Colon (tissue), 2 donors: ENCODE measurements around the gene CLDN11.

Source experiments
- FAIRE-seq: peaks from 2 replicates; lab custom pipeline; 2012; peaks lifted over from hg19 to GRCh38; lab: Jason Lieb, UNC
- donor health status: control.
- donor health status: control.

The CLDN11 gene

GRCh38 chr3:170418422-170419398 is at the start of gene CLDN11:
CLDN11 (plus strand) TSS chr3:170418868; CDS start chr3:170419067, 199 bp downstream.
- no peak for FAIRE-seq

GRCh38 chr3:170368921-170369320 is 49.7 kb upstream of the CLDN11 start:
- no peak for FAIRE-seq

GRCh38 chr3:170372190-170372879 is 46.3 kb upstream of the CLDN11 start:
- FAIRE-seq, result no peak

GRCh38 chr3:170383567-170383966 is 35.1 kb upstream of the CLDN11 start:
- FAIRE-seq, result no peak

- no peak for FAIRE-seq
Observed at GRCh38 chr3:170386468-170386867, 32.2 kb upstream of the CLDN11 start.

GRCh38 chr3:170387950-170388349 is 30.7 kb upstream of the CLDN11 start:
- FAIRE-seq, result no peak

GRCh38 chr3:170391108-170391507 is 27.6 kb upstream of the CLDN11 start:
- no peak for FAIRE-seq

- FAIRE-seq, result no peak
Observed at GRCh38 chr3:170397685-170398084, 21.0 kb upstream of the CLDN11 start.

GRCh38 chr3:170405101-170405500 is 13.6 kb upstream of the CLDN11 start:
- FAIRE-seq, result no peak

GRCh38 chr3:170410428-170411029 is 8.1 kb upstream of the CLDN11 start:
- no peak for FAIRE-seq

- no peak for FAIRE-seq
Observed at GRCh38 chr3:170413291-170413690, 5.4 kb upstream of the CLDN11 start.

GRCh38 chr3:170414202-170414663 is 4.4 kb upstream of the CLDN11 start:
- FAIRE-seq, result no peak

GRCh38 chr3:170417090-170417489 is 1.6 kb upstream of the CLDN11 start:
- FAIRE-seq, result no peak

GRCh38 chr3:170419557-170420087 is 954 bp downstream of the CLDN11 start:
- no peak for FAIRE-seq

- no peak for FAIRE-seq
Observed at GRCh38 chr3:170420307-170420821, 1.7 kb downstream of the CLDN11 start.

- no peak for FAIRE-seq
Observed at GRCh38 chr3:170421111-170421641, 2.5 kb downstream of the CLDN11 start.

GRCh38 chr3:170421758-170422157 is 3.1 kb downstream of the CLDN11 start:
- FAIRE-seq, result no peak

- no peak for FAIRE-seq
Observed at GRCh38 chr3:170423001-170423615, 4.4 kb downstream of the CLDN11 start.

- FAIRE-seq, result no peak
Observed at GRCh38 chr3:170424879-170425278, 6.2 kb downstream of the CLDN11 start.

- no peak for FAIRE-seq
Observed at GRCh38 chr3:170425491-170426239, 7.0 kb downstream of the CLDN11 start.
